ENCODE data around the gene RHBDD3.

DNA sequence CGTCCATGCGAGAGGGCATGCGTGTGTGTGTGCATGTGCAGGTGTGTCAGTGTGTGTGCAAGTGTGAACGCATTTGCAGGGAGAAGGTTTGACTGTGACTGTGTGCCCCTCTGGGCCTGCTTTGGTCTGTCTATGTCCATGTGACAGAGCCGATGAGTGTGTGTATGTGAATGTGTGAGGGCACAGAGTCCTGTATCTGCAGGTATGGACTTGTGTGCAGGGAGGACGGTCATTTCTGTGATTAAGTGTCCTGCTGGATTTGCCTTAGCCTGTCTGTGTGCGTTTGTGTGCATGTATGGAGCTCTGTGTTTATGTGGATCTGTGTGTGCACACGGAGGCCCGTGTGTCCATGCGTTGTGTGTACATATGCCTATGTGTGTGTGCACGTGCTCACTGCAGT lies 56.7 kb downstream of the RHBDD3 start:
- no peak for TF ChIP-seq CTCF (IDR thresholded peaks at IDR 0.05; ENCODE audit: control extremely low read depth in 1 of 3, insufficient read depth in 1 of 3, low read depth in 1 of 3, low read length in 3 of 3)
- TF ChIP-seq POLR2AphosphoS5 (IDR thresholded peaks at IDR 0.05; ENCODE audit: low read depth, low read length): no peak
- no peak for TF ChIP-seq EZH2 (IDR thresholded peaks at IDR 0.05; ENCODE audit: low read depth, low read length, severe bottlenecking)
- TF ChIP-seq CEBPB (IDR thresholded peaks at IDR 0.05; ENCODE audit: low read depth, low read length): no peak
- no peak for TF ChIP-seq TBP (IDR thresholded peaks at IDR 0.05; ENCODE audit: low read depth, low read length)
- TF ChIP-seq SIN3A (conservative IDR thresholded peaks at IDR 0.05 in 1 of 2, IDR thresholded peaks at IDR 0.05 in 1 of 2; ENCODE audit: low read depth in 1 of 2, low read length in 2 of 2): no peak
- no peak for TF ChIP-seq SAP30 (IDR thresholded peaks at IDR 0.05; ENCODE audit: insufficient read depth, insufficient replicate concordance, low read length)
- TF ChIP-seq GABPA (IDR thresholded peaks at IDR 0.05; ENCODE audit: borderline replicate concordance, insufficient read depth, low read length): no peak
- no peak for TF ChIP-seq POLR2A (IDR thresholded peaks at IDR 0.05; ENCODE audit: control extremely low read depth in 1 of 2, low read depth in 2 of 2, low read length in 2 of 2)
- TF ChIP-seq E2F6 (IDR thresholded peaks at IDR 0.05): no peak
- no peak for TF ChIP-seq CBX5 (IDR thresholded peaks at IDR 0.05; ENCODE audit: low read depth, low read length)
